Panc1 (cell line): ENCODE data around the gene TTBK1.

Source experiments
- CTCF ChIP-seq: fragments of 450-650 bp; IDR thresholded peaks from 2 replicates; pipeline ENCODE4 v1.5.1; 2017; ENCODE audit warnings: mild to moderate bottlenecking
- POLR2AphosphoS5 ChIP-seq: IDR thresholded peaks from 2 replicates; pipeline ENCODE4 v1.6.1; 2012; ENCODE audit warnings: mild to moderate bottlenecking, low read depth, low read length, moderate library complexity
- SIN3A ChIP-seq: IDR thresholded peaks from 2 replicates; pipeline ENCODE4 v1.6.1; 2012; ENCODE audit warnings: low read depth, mild to moderate bottlenecking, low read length, moderate library complexity, borderline replicate concordance; ENCODE audit not compliant: insufficient read depth
- TCF7L2 ChIP-seq: IDR thresholded peaks from 2 replicates; pipeline ENCODE4 v1.6.1; 2011; ENCODE audit warnings: mild to moderate bottlenecking, low read depth, low read length, inconsistent platforms
- TF ChIP-seq, protein P1 (sequence below), 2 experiments: IDR thresholded peaks; 2 replicates each; pipeline ENCODE4 v1.6.1; 2011 to 2012; ENCODE audit warnings: low read depth in 2 of 2, control low read depth in 1 of 2, low read length in 1 of 2, mild to moderate bottlenecking in 1 of 2, moderate library complexity in 1 of 2; ENCODE audit not compliant: insufficient read depth in 1 of 2

DNA sequence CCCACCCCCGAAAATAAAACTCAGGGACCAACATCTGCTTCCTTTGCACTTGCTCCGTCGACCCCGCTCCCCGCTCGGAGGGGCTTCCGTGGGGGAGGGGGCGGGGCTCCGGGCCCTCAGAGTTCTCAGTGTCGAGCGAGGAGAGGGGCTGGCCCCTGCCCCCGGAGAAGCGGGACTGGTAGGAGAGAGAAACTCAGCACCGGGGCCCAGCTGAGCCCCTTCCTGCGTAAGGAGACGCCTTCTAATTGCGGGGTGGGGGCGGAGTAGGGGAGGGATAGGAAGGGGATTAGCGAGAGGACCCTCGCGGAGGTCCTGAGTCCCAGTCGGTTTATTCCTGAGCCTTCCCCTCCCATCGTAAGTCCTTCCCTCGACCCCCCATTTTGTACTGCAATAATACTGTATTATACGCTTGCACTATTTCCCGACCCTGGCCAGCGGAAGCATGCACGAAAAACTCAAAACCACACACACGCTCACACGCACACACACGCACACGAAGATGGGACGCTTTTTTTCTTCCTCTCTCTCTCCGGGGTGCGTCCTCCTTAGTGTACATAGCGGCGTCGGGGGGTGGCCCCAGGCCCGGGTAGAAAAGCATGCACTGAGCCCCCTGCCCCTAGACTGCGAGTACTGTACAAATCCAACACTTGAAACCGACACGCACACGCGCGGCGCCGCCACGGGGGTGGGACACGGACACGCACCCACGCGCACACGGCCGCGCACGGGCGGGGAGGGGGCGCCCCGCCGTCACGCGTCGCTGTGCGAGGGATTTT, 32.7 kb downstream of the TTBK1 start:
- TF ChIP-seq POLR2AphosphoS5 (no peak), CTCF (no peak), TCF7L2 (no peak), SIN3A (no peak)
- TF ChIP-seq, protein P1, sequence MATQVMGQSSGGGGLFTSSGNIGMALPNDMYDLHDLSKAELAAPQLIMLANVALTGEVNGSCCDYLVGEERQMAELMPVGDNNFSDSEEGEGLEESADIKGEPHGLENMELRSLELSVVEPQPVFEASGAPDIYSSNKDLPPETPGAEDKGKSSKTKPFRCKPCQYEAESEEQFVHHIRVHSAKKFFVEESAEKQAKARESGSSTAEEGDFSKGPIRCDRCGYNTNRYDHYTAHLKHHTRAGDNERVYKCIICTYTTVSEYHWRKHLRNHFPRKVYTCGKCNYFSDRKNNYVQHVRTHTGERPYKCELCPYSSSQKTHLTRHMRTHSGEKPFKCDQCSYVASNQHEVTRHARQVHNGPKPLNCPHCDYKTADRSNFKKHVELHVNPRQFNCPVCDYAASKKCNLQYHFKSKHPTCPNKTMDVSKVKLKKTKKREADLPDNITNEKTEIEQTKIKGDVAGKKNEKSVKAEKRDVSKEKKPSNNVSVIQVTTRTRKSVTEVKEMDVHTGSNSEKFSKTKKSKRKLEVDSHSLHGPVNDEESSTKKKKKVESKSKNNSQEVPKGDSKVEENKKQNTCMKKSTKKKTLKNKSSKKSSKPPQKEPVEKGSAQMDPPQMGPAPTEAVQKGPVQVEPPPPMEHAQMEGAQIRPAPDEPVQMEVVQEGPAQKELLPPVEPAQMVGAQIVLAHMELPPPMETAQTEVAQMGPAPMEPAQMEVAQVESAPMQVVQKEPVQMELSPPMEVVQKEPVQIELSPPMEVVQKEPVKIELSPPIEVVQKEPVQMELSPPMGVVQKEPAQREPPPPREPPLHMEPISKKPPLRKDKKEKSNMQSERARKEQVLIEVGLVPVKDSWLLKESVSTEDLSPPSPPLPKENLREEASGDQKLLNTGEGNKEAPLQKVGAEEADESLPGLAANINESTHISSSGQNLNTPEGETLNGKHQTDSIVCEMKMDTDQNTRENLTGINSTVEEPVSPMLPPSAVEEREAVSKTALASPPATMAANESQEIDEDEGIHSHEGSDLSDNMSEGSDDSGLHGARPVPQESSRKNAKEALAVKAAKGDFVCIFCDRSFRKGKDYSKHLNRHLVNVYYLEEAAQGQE (IDR thresholded peaks at IDR 0.05; ENCODE audit: insufficient read depth in 1 of 2, low read depth in 2 of 2, low read length in 1 of 2), result no peak
